B cell (primary cell): ENCODE data around the gene ABTB2. TPM values are rescaled to one million over a fixed set of nuclear protein-coding genes. Genes with fewer than 3 reads are reported as not detected.

Source experiments
- ATAC-seq: fragments of 200-7000 bp; cut with Tn5 transposase; one replicate; pipeline ENCODE4 v1.10.0; 2021; ENCODE audit warnings: low read depth, mild to moderate bottlenecking, moderate number of reproducible peaks, moderate library complexity
- CTCF ChIA-PET: fragments of 350-600 bp; sonication (Branson Sonifier 250); formaldehyde crosslinking; loops from one replicate; lab custom pipeline; 2021; ENCODE audit warnings: antibody characterized with exemption, inconsistent platforms; lab: Charles Lee
- POLR2A ChIA-PET: fragments of 350-600 bp; sonication (Branson Sonifier 250); formaldehyde crosslinking; loops from one replicate; lab custom pipeline; 2021; ENCODE audit warnings: antibody characterized with exemption; lab: Charles Lee
- DNase-seq: peaks from one replicate; pipeline ENCODE4 v3.0.0; 2013
- H2AFZ ChIP-seq: 2 replicates; pipeline ENCODE4 v1.6.1; 2012; ENCODE audit warnings: mild to moderate bottlenecking, low read depth, low read length; ENCODE audit not compliant: insufficient read depth, poor library complexity, severe bottlenecking
- H3K27ac ChIP-seq, 2 donors: 1 replicate in 1 of 2; 2 replicates in 1 of 2; pipeline ENCODE4 v1.5.1; 2012 to 2013; ENCODE audit warnings: low read length in 2 of 2, mild to moderate bottlenecking in 2 of 2, moderate library complexity in 1 of 2
- H3K27me3 ChIP-seq, 4 experiments: fragments of 200-600 bp in 1 of 4; sonication (generic) in 1 of 4; replicated peaks in 1 of 4; 1 replicate in 2 of 4; 2 replicates in 2 of 4; pipeline versions ENCODE4 v1.6.1 to v1.7.0; 2013 to 2016; ENCODE audit warnings: low read length in 3 of 4, mild to moderate bottlenecking in 2 of 4, mixed read lengths in 1 of 4, moderate library complexity in 1 of 4; ENCODE audit not compliant: insufficient read depth in 4 of 4, control insufficient read depth in 3 of 4; ENCODE audit errors: control extremely low read depth in 1 of 4
- H3K36me3 ChIP-seq, 2 experiments: replicated peaks in 1 of 2; 1 replicate in 1 of 2; 2 replicates in 1 of 2; pipeline versions ENCODE4 v1.6.1 to v1.7.1; 2013; ENCODE audit warnings: low read length in 1 of 2; ENCODE audit not compliant: insufficient read depth in 2 of 2, control insufficient read depth in 1 of 2; ENCODE audit errors: control extremely low read depth in 1 of 2, extremely low read depth in 1 of 2
- H3K4me1 ChIP-seq, 2 donors: fragments of 200-600 bp in 1 of 2; sonication (generic) in 1 of 2; 1 replicate in 1 of 2; 2 replicates in 1 of 2; pipeline versions ENCODE4 v1.5.1 to v1.6.1; 2013 to 2017; ENCODE audit warnings: low read length in 2 of 2; ENCODE audit not compliant: control insufficient read depth in 2 of 2, insufficient read depth in 2 of 2
- H3K4me2 ChIP-seq: replicated peaks from 2 replicates; pipeline ENCODE3; 2012; ENCODE audit warnings: mild to moderate bottlenecking, low read depth, low read length; ENCODE audit not compliant: poor library complexity, severe bottlenecking
- H3K4me3 ChIP-seq, 5 experiments: fragments of 200-600 bp in 1 of 5; sonication (generic) in 1 of 5; 1 replicate in 3 of 5; 2 replicates in 2 of 5; pipeline versions ENCODE4 v1.5.1 to v1.7.0; 2011 to 2016; ENCODE audit warnings: low read length in 4 of 5, mild to moderate bottlenecking in 4 of 5, low read depth in 2 of 5, control low read depth in 1 of 5, moderate library complexity in 1 of 5; ENCODE audit not compliant: insufficient read depth in 1 of 5; ENCODE audit errors: control extremely low read depth in 1 of 5, extremely low read depth in 1 of 5
- H3K79me2 ChIP-seq: fragments of 200-600 bp; sonication (generic); one replicate; pipeline ENCODE4 v1.6.0; 2016; ENCODE audit warnings: low read length; ENCODE audit not compliant: control insufficient read depth, insufficient read depth
- H3K9ac ChIP-seq: fragments of 200-600 bp; sonication (generic); 2 replicates; pipeline ENCODE4 v1.6.1; 2017; ENCODE audit warnings: mild to moderate bottlenecking, low read length, moderate library complexity
- H3K9me3 ChIP-seq, 3 donors: one replicate each; pipeline versions ENCODE4 v1.6.1 to v1.7.1; 2013; ENCODE audit warnings: low read length in 2 of 3; ENCODE audit not compliant: control insufficient read depth in 2 of 3, insufficient read depth in 1 of 3; ENCODE audit errors: control extremely low read depth in 1 of 3
- H4K20me1 ChIP-seq: 2 replicates; pipeline ENCODE4 v1.6.0; 2012; ENCODE audit warnings: mild to moderate bottlenecking, low read length; ENCODE audit not compliant: insufficient read depth, control insufficient read depth, poor library complexity, severe bottlenecking
- H3K27ac Mint-ChIP-seq: one replicate; pipeline ENCODE4 v1.8.0; 2021; ENCODE audit warnings: mixed read lengths
- H3K27me3 Mint-ChIP-seq: one replicate; pipeline ENCODE4 v1.8.0; 2021; ENCODE audit warnings: mixed read lengths
- H3K4me1 Mint-ChIP-seq: one replicate; pipeline ENCODE4 v1.8.0; 2021; ENCODE audit warnings: mixed read lengths
- H3K4me3 Mint-ChIP-seq: one replicate; pipeline ENCODE4 v1.8.0; 2021; ENCODE audit warnings: mixed read lengths
- H3K9me3 Mint-ChIP-seq: one replicate; pipeline ENCODE4 v1.8.0; 2022; ENCODE audit warnings: mixed read lengths; ENCODE audit not compliant: insufficient read depth
- CTCF ChIP-seq: fragments of 200-600 bp; IDR thresholded peaks from one replicate; pipeline ENCODE4 v1.8.0; 2022; ENCODE audit warnings: antibody characterized with exemption, mild to moderate bottlenecking
- EZH2 ChIP-seq: IDR thresholded peaks from 2 replicates; pipeline ENCODE4 v1.6.1; 2012; ENCODE audit warnings: borderline replicate concordance, low read depth, mild to moderate bottlenecking, moderate library complexity, low read length; ENCODE audit not compliant: insufficient read depth, poor library complexity, severe bottlenecking
- WGBS: methylation state at CpG from one replicate; pipeline ENCODE4 v1.1.5; 2013; ENCODE audit warnings: missing lambda C conversion rate; ENCODE audit not compliant: insufficient coverage; 5-methylcytosine and 5-hydroxymethylcytosine counted together
- intact Hi-C: fragments of 100-400 bp; cut with micrococcal nuclease; formaldehyde crosslinking; loops from one replicate; pipeline ENCODE4 v1.10.0; 2022
- polyA plus RNA-seq: library from polyadenylated mRNA; depleted of rRNA; stranded (reverse); fragments of >200 nt; gene quantifications from 2 replicates; pipeline ENCODE4 v1.2.3, GENCODE V29; 2012
- total RNA-seq, 2 donors: library from RNA; stranded (reverse); fragments of 120-200 nt in 1 of 2; gene quantifications; 1 replicate in 1 of 2; 2 replicates in 1 of 2; pipeline versions ENCODE4 v1.2.3 to v1.2.4, GENCODE V29; 2013 to 2022

ABTB2 gene
- total and polyA plus RNA-seq, 2 donors (not counting 1 experiment from before 2014, with no cell fraction given) = 0.30 to 5.9 TPM

DNA sequence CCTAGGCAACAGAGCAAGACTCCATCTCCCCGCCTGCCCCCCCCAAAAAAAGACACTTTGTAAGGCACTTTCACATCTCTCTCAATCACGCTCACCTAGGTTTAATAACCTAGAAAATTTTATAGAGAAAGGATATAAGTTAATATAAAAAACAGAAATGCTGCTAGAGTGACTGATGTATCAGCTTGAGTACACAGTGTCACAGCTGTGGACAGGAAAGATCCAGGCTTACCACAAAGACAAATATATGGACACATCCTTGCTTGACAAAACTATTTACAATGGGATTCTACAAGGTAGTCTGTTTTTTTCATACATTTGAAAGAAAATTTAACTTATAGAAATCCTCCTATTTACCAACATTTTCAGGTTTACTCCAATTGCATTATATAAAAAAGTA, 96.7 kb downstream of the ABTB2 start:
- Histone ChIP-seq H2AFZ (no peak overlapping the region), H3K36me3 (no peaks in the 10 kb centered on the region), H3K9me3 (no peaks in the 10 kb centered on the region), H3K27me3 (no peaks in the 10 kb centered on the region), H4K20me1 (no peaks in the 10 kb centered on the region), H3K9ac (no peak overlapping the region), H3K4me1 (no peaks in the 10 kb centered on the region), H3K27ac (no peak overlapping the region), H3K79me2 (no peaks in the 10 kb centered on the region), H3K4me2 (no peak overlapping the region), H3K4me3 (no peak overlapping the region)
- ChIA-PET POLR2A (no interaction called here), CTCF (no interaction called here)
- TF ChIP-seq EZH2 (no peak), CTCF (no peak)
- no CpG with 5 or more reads among the region's 2 CpGs for WGBS
- Mint-ChIP-seq H3K9me3 (no peaks in the 10 kb centered on the region), H3K4me1 (no peaks in the 10 kb centered on the region), H3K27me3 (no peaks in the 10 kb centered on the region), H3K27ac (no peak overlapping the region), H3K4me3 (no peak overlapping the region)
- DNase-seq = no peak
- intact Hi-C loops = no loop called here
- no peak for ATAC-seq

- Histone ChIP-seq H3K36me3 (no peaks in the 10 kb centered on the region), H3K27ac (no peak overlapping the region), H2AFZ (no peak overlapping the region), H4K20me1 (no peaks in the 10 kb centered on the region), H3K79me2 (no peaks in the 10 kb centered on the region), H3K4me2 (no peak overlapping the region), H3K9ac (no peak overlapping the region), H3K9me3 (no peaks in the 10 kb centered on the region), H3K27me3 (no peaks in the 10 kb centered on the region), H3K4me1 (no peaks in the 10 kb centered on the region), H3K4me3 (no peak overlapping the region)
- no peaks in the 10 kb centered on the region for H3K4me1 Mint-ChIP-seq
- H3K4me3 Mint-ChIP-seq = no peak overlapping the region
- intact Hi-C loops = no loop called here
- 95% methylated on average over 4 of the region's 10 CpGs for WGBS
- ATAC-seq (no peak), DNase-seq (no peak)
- H3K27me3 Mint-ChIP-seq = no peaks in the 10 kb centered on the region
- ChIA-PET POLR2A (no interaction called here), CTCF (no interaction called here)
- no peak overlapping the region for H3K27ac Mint-ChIP-seq
- no peaks in the 10 kb centered on the region for H3K9me3 Mint-ChIP-seq
- TF ChIP-seq EZH2 = no peak
- TF ChIP-seq CTCF = no peak
These were observed 97.7 kb downstream of the ABTB2 start for GRCh38 chr11:34260072-34260575.
